BE2C (cell line): ENCODE measurements around the gene TBL3.
"Not testable (repeated sequence)": the region's sequence is repeated elsewhere in the genome, so short reads cannot be mapped to it uniquely, and the experiment has no call there.

Source experiments
- DNase-seq: peaks from one replicate; pipeline ENCODE4 v3.0.0-alpha.2; 2020
- H3K27me3 ChIP-seq: fragments of 250-450 bp; sonication (Bioruptor Pico); 2 replicates; pipeline ENCODE4 v1.5.1; 2020; ENCODE audit warnings: mild to moderate bottlenecking
- H3K36me3 ChIP-seq: fragments of 250-450 bp; sonication (Bioruptor Pico); 2 replicates; pipeline ENCODE4 v1.5.1; 2020; ENCODE audit warnings: mild to moderate bottlenecking
- H3K4me1 ChIP-seq: fragments of 250-450 bp; sonication (Bioruptor Pico); 2 replicates; pipeline ENCODE4 v1.5.1; 2020
- H3K4me3 ChIP-seq: 2 replicates; pipeline ENCODE4 v1.5.1; 2011; ENCODE audit warnings: low read depth, low read length
- H3K9me3 ChIP-seq: fragments of 250-450 bp; sonication (Bioruptor Pico); 2 replicates; pipeline ENCODE4 v1.5.1; 2020
- CTCF ChIP-seq: IDR thresholded peaks from 2 replicates; pipeline ENCODE4 v1.5.1; 2012; ENCODE audit warnings: mild to moderate bottlenecking, low read depth, low read length

TBL3 gene

GRCh38 chr16:2009791-2010510 lies 38.1 kb downstream of the TBL3 start, which contains the start of gene ZNF598:
TSS of gene ZNF598 (minus strand) at chr16:2009821.
- Histone ChIP-seq H3K4me1 (peaks cover 19% of the 10 kb centered on the region), H3K27me3 (no peaks in the 10 kb centered on the region), H3K36me3 (peaks cover 11% of the 10 kb centered on the region), H3K4me3 (peak within 1 kb of the TSS; percentile 91), H3K9me3 (no peaks in the 10 kb centered on the region)
- TF ChIP-seq CTCF: no peak
- DNase-seq: peak; percentile 91

GRCh38 chr16:2011726-2012125 lies 39.9 kb downstream of the TBL3 start:
- not testable (repeated sequence) for H3K9me3 ChIP-seq, DNase-seq, H3K4me1 ChIP-seq, H3K4me3 ChIP-seq, H3K27me3 ChIP-seq
- H3K36me3 ChIP-seq: peaks cover 11% of the 10 kb centered on the region

- Histone ChIP-seq H3K9me3 (no peaks in the 10 kb centered on the region), H3K27me3 (no peaks in the 10 kb centered on the region), H3K36me3 (no peaks in the 10 kb centered on the region), H3K4me1 (no peaks in the 10 kb centered on the region; the same call in 1 of the 2 replicates), H3K4me3 (no peak overlapping the region)
- TF ChIP-seq CTCF: no peak
- DNase-seq: no peak
Measured at GRCh38 chr16:2013527-2013926, 41.7 kb downstream of the TBL3 start.

- Histone ChIP-seq H3K4me3 (no peak overlapping the region), H3K4me1 (no peaks in the 10 kb centered on the region; the same call in 1 of the 2 replicates), H3K9me3 (no peaks in the 10 kb centered on the region), H3K27me3 (no peaks in the 10 kb centered on the region), H3K36me3 (no peaks in the 10 kb centered on the region)
- DNase-seq: no peak
- TF ChIP-seq CTCF: no peak
Measured at GRCh38 chr16:2015117-2015946, 43.5 kb downstream of the TBL3 start.

- Histone ChIP-seq H3K27me3 (no peaks in the 10 kb centered on the region), H3K4me1 (no peaks in the 10 kb centered on the region), H3K9me3 (no peaks in the 10 kb centered on the region), H3K4me3 (no peak overlapping the region), H3K36me3 (no peaks in the 10 kb centered on the region)
- no peak for DNase-seq
- no peak for TF ChIP-seq CTCF
Measured at GRCh38 chr16:2015947-2016208, 44.0 kb downstream of the TBL3 start.

- peak; percentile 64 for DNase-seq
- peak; percentile 65 for TF ChIP-seq CTCF
- Histone ChIP-seq H3K4me1 (no peaks in the 10 kb centered on the region), H3K36me3 (no peaks in the 10 kb centered on the region), H3K27me3 (no peaks in the 10 kb centered on the region), H3K9me3 (no peaks in the 10 kb centered on the region), H3K4me3 (no peak overlapping the region)
Measured at GRCh38 chr16:2016407-2016922, 44.6 kb downstream of the TBL3 start.
